Tibial nerve (tissue), 4 donors: ENCODE measurements around the gene BAIAP3. TPM values are rescaled to one million over a fixed set of nuclear protein-coding genes. Genes with fewer than 3 reads are reported as not detected.

Experiments
- DNase-seq, 2 donors: peaks; one replicate each; pipeline ENCODE4 v3.0.0-alpha.2; 2019; ENCODE audit warnings: low spot score in 2 of 2
- H3K27ac ChIP-seq, 4 donors: fragments of 200-600 bp; sonication (generic) in 3 of 4; one replicate each; pipeline ENCODE4 v1.5.1; 2017 to 2019; ENCODE audit warnings: mild to moderate bottlenecking in 1 of 4
- H3K27me3 ChIP-seq, 2 donors: fragments of 200-600 bp; sonication (generic) in 1 of 2; one replicate each; pipeline versions ENCODE4 v1.5.1 to v1.6.0; 2017 to 2019
- H3K36me3 ChIP-seq, 3 donors: fragments of 200-600 bp; sonication (generic); one replicate each; pipeline ENCODE4 v1.5.1; 2018 to 2019
- H3K4me1 ChIP-seq, 4 donors: fragments of 200-600 bp; sonication (generic) in 3 of 4; one replicate each; pipeline ENCODE4 v1.5.1; 2017 to 2019
- H3K4me3 ChIP-seq, 4 donors: fragments of 200-600 bp; sonication (generic) in 3 of 4; one replicate each; pipeline ENCODE4 v1.5.1; 2017 to 2019; ENCODE audit warnings: mild to moderate bottlenecking in 1 of 4, moderate library complexity in 1 of 4
- H3K9me3 ChIP-seq, 4 donors: fragments of 200-600 bp; sonication (generic) in 3 of 4; one replicate each; pipeline ENCODE4 v1.5.1; 2017 to 2019
- EP300 ChIP-seq, 2 donors: sonication (generic); formaldehyde crosslinking; IDR thresholded peaks; one replicate each; pipeline ENCODE4 v1.6.1; 2017; ENCODE audit warnings: antibody characterized with exemption in 2 of 2, mild to moderate bottlenecking in 1 of 2
- POLR2A ChIP-seq, 2 donors: fragments of 450-650 bp; IDR thresholded peaks; one replicate each; pipeline ENCODE4 v1.6.1; 2017; ENCODE audit warnings: antibody characterized with exemption in 2 of 2, mild to moderate bottlenecking in 2 of 2, moderate library complexity in 2 of 2
- WGBS, 2 donors: methylation state at CpG; one replicate each; pipeline ENCODE4 v1.1.5; 2018; 5-methylcytosine and 5-hydroxymethylcytosine counted together
- total RNA-seq, 4 donors: library from RNA; depleted of rRNA; stranded (reverse); fragments of >200 nt; gene quantifications; one replicate each; pipeline ENCODE4 v1.1.0, GENCODE V29; 2016
- TF ChIP-seq, protein P1 (sequence below), 5 experiments: fragments of 200-600 bp in 3 of 5; fragments of 450-650 bp in 2 of 5; sonication (generic) in 3 of 5; IDR thresholded peaks; one replicate each; pipeline ENCODE4 v1.5.1; 2016 to 2019; ENCODE audit warnings: antibody characterized with exemption in 5 of 5, mild to moderate bottlenecking in 3 of 5, moderate library complexity in 2 of 5

BAIAP3 gene
- total RNA-seq, 4 donors from 2014 or later: 0.66 to 2.7 (median 2.3) TPM

DNA sequence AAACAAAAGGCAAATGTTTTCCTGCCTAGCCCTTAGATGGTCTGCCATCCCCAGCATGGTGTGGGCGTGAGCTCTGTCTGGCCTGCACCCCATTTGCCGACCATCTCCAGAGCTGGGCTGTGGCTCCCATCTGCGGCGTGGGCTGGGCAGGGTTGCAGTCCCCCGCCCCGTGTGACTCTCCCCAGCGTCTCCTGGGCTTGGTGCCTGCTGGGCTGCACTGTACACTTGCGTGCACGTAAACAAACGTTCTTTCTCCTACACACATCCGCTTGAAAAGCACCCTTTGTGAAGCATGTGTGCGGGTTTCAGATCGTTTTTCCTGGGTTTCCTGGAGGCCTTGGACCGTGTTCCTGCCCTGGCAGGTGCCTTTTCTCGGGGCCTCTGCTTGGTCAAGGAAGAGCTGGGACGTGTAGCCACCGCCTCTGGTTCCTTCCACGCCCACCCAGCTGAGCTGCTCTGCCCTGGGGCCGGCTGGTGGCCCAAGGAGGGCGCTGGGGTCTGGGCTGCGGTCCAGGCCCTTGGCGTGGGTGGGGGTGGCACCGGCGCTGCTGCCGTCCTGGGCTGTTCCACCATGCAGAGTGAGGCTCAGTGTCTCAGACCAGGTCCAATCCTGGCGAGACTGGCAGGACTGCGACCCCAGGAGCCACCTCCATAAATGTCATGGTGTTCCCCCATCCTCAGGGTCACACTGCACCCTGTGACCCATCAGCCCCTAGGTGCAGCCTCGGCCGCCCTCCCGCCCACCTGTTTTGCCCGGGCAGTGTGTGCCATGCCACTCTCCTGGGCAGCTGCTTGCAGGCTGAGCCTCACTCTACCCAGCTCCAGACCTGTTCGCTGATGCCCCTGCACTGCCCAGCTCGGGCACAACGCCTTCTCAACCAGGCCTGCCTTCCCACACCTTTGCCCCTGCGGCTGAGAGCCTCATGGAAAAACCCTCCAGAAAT is 9.9 kb upstream of the BAIAP3 start:
- Histone ChIP-seq H3K27ac (peak overlapping the region in 1 of 4 donors; percentile 51), H3K27me3 (no peaks in the 10 kb centered on the region), H3K36me3 (peaks cover 5 to 94% (median 33%) of the 10 kb centered on the region in 3 donors), H3K4me1 (peaks cover 0 to 9% (median 2%) of the 10 kb centered on the region in 4 donors), H3K9me3 (no peaks in the 10 kb centered on the region), H3K4me3 (no peak overlapping the region)
- whole genome bisulfite sequencing, 2 donors: 55 to 68% methylated on average over 28 to 29 of the region's 35 CpGs
- TF ChIP-seq EP300 (IDR thresholded peaks at IDR 0.05): no peak
- TF ChIP-seq, protein P1, sequence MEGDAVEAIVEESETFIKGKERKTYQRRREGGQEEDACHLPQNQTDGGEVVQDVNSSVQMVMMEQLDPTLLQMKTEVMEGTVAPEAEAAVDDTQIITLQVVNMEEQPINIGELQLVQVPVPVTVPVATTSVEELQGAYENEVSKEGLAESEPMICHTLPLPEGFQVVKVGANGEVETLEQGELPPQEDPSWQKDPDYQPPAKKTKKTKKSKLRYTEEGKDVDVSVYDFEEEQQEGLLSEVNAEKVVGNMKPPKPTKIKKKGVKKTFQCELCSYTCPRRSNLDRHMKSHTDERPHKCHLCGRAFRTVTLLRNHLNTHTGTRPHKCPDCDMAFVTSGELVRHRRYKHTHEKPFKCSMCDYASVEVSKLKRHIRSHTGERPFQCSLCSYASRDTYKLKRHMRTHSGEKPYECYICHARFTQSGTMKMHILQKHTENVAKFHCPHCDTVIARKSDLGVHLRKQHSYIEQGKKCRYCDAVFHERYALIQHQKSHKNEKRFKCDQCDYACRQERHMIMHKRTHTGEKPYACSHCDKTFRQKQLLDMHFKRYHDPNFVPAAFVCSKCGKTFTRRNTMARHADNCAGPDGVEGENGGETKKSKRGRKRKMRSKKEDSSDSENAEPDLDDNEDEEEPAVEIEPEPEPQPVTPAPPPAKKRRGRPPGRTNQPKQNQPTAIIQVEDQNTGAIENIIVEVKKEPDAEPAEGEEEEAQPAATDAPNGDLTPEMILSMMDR (IDR thresholded peaks at IDR 0.05): no peak
- no peak for TF ChIP-seq POLR2A (IDR thresholded peaks at IDR 0.05)
- no peak for DNase-seq

DNA sequence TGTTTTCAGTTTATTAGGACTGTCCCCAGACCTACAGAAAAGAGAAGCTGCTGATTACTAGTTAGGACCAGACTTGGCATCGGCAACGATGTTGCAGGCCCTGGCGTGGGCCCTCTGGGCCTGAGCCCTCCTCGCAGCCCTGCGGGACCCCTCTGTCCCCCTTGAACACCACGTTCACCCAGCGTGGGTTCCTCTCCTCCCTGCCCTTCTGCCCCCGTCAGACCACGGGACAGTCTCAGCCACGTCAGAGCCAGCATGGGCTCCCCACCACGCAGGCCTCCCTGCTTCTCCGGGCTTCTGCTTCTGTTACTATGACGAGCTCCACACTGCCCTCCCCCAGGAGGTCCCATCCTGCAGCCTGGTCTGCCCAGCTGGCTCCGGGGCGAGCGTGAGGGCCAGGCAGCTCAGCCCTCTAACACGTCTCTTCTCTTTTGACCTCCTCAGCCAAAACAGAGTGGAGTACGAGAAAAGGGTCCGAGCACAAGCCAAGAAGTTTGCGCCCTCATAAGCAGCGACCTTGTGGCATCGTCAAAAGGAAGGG is 9.1 kb upstream of the BAIAP3 start:
- DNase-seq: no peak
- peaks cover 0 to 9% (median 2%) of the 10 kb centered on the region in 4 donors for H3K4me1 ChIP-seq
- H3K27me3 ChIP-seq: no peaks in the 10 kb centered on the region
- H3K9me3 ChIP-seq: no peaks in the 10 kb centered on the region
- no peak overlapping the region for H3K4me3 ChIP-seq
- TF ChIP-seq, protein P1 (IDR thresholded peaks at IDR 0.05): no peak
- TF ChIP-seq POLR2A (IDR thresholded peaks at IDR 0.05): no peak
- TF ChIP-seq EP300 (IDR thresholded peaks at IDR 0.05): no peak
- WGBS, 2 donors: 84 to 86% methylated on average over 22 of the region's 22 CpGs
- H3K36me3 ChIP-seq: peaks cover 5 to 87% (median 25%) of the 10 kb centered on the region in 3 donors
- H3K27ac ChIP-seq: no peak overlapping the region

DNA sequence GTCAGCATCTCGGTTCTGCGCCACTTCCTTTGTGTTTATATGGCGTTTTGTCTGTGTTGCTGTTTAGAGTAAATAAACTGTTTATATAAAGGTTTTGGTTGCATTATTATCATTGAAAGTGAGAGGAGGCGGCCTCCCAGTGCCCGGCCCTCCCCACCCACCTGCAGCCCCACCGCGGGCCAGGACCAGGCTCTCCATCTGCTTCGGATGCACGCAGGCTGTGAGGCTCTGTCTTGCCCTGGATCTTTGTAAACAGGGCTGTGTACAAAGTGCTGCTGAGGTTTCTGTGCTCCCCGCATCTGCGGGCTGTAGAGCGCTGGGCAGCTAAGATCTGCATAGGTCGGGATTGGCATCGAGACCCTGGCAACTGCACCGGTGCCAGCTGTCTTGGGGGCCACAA is 8.2 kb upstream of the BAIAP3 start:
- H3K4me3 ChIP-seq: no peak overlapping the region
- DNase-seq: no peak
- 85 to 90% methylated on average over 14 to 15 of the region's 15 CpGs for WGBS, 2 donors
- H3K27me3 ChIP-seq: peaks cover 0 to 4% of the 10 kb centered on the region in 2 donors
- H3K4me1 ChIP-seq: peaks cover 0 to 9% (median 2%) of the 10 kb centered on the region in 4 donors
- peaks cover 5 to 78% (median 16%) of the 10 kb centered on the region in 3 donors for H3K36me3 ChIP-seq
- H3K27ac ChIP-seq: no peak overlapping the region
- TF ChIP-seq POLR2A (IDR thresholded peaks at IDR 0.05): no peak
- no peak for TF ChIP-seq EP300 (IDR thresholded peaks at IDR 0.05)
- TF ChIP-seq, protein P1 (IDR thresholded peaks at IDR 0.05): no peak
- peaks cover 0 to 4% (median 0%) of the 10 kb centered on the region in 4 donors for H3K9me3 ChIP-seq

DNA sequence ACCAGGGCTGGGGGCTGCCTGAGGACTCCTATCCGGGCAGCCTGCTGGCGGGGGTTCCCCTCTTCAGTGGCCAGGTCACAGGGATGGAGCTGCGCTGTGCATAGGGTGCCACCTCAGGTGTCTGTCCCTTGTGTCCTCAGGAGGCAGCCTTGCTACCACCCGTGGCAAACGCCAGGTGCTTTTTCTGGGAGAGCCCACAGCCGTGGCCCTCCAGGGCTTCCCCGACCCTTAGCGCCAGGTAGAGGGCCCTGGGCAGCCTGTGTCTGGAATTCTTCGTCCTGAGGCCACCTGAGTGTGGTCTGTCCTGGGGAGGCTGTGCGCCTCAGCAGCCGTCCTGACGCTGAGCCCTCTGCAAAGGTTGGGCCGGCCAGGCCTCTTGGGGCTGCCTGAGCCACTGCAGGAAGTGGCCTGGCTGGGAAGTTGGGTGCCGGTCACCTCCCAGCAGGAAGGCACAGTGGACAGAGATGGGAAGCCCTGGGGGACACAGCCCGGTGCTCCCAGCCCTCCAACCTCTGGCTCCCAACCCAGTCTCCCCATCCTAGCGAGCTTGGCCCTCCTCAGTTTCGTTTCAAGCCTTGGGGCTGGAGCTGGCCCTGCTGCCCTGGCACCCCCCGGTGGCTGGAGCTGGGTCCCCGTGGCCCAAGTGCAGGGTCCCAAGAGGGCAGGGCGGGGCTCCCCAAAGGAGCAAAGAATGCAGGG is 7.6 kb upstream of the BAIAP3 start:
- no peak for DNase-seq
- no peak overlapping the region for H3K4me3 ChIP-seq
- H3K27me3 ChIP-seq: peaks cover 0 to 10% of the 10 kb centered on the region in 2 donors
- WGBS, 2 donors: 55 to 63% methylated on average over 10 to 16 of the region's 20 CpGs
- peaks cover 0 to 10% (median 0%) of the 10 kb centered on the region in 4 donors for H3K9me3 ChIP-seq
- peaks cover 1 to 76% (median 10%) of the 10 kb centered on the region in 3 donors for H3K36me3 ChIP-seq
- H3K27ac ChIP-seq: no peak overlapping the region
- TF ChIP-seq POLR2A (IDR thresholded peaks at IDR 0.05): no peak
- TF ChIP-seq, protein P1 (IDR thresholded peaks at IDR 0.05): no peak
- TF ChIP-seq EP300 (IDR thresholded peaks at IDR 0.05): no peak
- peaks cover 0 to 9% (median 3%) of the 10 kb centered on the region in 4 donors for H3K4me1 ChIP-seq
